Measurements from ENCODE around the gene CEP85. TPM values are rescaled to one million over a fixed set of nuclear protein-coding genes. Genes with fewer than 3 reads are reported as not detected.

Gene CEP85
- total and polyA plus RNA-seq, 9 of the 15 experiments (the other 6 are each of a cell fraction or from before 2014, with no cell fraction given): 42.1 to 140 (median 92.6) TPM

DNA sequence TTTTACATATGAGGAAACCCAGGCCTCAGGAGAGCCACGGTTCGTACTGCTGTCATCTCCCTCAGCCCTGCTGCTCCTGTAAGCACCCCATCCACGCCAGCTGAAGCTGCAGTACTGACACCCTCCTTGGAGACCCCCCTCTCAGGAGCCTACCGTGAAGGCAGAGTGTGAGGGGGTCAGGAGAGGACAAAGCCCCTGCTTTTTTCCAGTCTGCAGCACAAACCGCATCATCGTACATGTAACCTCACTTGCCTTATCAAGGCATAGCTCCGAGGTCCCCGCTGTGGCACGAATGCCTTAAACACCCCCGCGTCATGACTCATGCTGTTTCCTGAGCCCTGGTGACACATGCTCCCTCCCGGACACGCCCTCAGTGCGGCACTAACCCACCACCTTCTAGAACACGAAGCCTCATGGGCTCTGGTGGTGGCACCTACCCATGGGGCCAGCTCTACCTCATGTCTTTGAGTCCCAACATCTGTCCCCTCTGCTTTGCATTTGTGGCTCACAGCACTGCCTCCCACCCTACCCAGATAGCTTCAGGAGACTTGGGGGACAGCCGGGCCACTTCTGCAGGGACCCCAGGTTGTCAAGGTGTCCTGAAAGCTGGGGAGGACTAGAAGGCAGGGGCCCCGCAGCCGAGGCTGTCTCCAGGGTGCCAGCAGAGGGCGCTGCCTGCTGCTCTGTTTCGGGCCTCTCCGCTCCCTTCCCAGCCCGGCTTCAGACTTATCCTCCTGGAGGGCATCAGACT lies 50.8 kb downstream of the CEP85 start (continued):
- no peak for TF ChIP-seq KAT8 (IDR thresholded peaks at IDR 0.05; ENCODE audit: low read depth)
- TF ChIP-seq KDM5B (IDR thresholded peaks at IDR 0.05; ENCODE audit: insufficient replicate concordance, low read depth, low read length): peak; percentile 3
- TF ChIP-seq, protein P1, sequence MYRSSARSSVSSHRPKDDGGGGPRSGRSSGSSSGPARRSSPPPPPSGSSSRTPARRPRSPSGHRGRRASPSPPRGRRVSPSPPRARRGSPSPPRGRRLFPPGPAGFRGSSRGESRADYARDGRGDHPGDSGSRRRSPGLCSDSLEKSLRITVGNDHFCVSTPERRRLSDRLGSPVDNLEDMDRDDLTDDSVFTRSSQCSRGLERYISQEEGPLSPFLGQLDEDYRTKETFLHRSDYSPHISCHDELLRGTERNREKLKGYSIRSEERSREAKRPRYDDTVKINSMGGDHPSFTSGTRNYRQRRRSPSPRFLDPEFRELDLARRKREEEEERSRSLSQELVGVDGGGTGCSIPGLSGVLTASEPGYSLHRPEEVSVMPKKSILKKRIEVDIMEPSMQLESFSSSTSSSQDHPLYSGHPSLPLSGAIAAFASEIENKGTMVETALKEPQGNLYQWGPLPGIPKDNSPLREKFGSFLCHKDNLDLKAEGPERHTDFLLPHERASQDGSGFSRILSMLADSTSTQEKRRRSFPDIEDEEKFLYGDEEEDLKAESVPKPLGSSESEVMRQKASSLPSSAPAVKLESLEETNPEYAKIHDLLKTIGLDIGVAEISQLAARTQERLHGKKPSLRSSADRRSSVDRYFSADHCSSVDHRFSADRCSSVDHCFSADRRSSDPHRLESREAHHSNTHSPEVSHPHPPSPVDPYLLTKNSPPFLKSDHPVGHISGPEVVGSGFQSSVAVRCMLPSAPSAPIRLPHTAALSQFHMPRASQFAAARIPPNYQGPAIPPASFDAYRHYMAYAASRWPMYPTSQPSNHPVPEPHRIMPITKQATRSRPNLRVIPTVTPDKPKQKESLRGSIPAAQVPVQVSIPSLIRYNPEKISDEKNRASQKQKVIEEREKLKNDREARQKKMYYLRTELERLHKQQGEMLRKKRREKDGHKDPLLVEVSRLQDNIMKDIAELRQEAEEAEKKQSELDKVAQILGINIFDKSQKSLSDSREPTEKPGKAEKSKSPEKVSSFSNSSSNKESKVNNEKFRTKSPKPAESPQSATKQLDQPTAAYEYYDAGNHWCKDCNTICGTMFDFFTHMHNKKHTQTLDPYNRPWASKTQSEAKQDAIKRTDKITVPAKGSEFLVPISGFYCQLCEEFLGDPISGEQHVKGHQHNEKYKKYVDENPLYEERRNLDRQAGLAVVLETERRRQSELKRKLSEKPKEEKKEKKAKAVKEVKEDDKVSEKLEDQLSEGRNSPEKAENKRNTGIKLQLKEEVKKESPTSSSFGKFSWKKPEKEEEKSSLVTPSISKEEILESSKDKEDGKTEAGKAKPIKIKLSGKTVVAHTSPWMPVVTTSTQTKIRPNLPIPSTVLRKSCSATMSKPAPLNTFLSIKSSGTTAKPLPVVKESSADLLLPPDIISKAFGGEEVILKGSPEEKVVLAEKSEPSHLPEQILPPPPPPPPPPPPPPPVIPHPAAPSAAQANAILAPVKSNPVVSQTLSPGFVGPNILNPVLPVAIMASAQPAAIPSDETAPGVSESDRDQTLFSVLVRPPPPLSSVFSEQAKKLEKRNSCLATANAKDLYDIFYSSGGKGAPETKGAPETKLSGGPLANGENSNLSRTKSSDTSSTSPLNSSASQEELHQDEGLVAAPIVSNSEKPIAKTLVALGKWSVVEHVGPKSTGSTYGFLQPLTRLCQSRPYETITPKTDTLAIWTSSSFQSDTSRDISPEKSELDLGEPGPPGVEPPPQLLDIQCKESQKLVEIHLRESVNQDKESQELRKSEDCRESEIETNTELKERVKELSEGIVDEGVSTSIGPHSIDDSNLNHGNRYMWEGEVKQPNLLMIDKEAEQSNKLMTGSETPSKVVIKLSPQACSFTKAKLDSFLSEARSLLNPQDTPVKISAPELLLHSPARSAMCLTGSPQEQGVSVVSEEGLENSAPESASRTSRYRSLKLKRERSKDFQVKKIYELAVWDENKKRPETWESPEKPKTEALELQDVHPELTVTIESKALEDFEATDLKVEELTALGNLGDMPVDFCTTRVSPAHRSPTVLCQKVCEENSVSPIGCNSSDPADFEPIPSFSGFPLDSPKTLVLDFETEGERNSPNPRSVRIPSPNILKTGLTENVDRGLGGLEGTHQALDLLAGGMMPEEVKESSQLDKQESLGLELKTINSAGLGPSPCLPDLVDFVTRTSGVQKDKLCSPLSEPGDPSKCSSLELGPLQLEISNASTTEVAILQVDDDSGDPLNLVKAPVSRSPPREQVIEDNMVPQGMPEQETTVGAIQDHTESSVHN (IDR thresholded peaks at IDR 0.05; ENCODE audit: borderline replicate concordance in 1 of 2, low read depth in 1 of 2): peak in 1 of 2 experiments; percentile 78; a peak in 1 of 4 replicates
- TF ChIP-seq, protein P2, sequence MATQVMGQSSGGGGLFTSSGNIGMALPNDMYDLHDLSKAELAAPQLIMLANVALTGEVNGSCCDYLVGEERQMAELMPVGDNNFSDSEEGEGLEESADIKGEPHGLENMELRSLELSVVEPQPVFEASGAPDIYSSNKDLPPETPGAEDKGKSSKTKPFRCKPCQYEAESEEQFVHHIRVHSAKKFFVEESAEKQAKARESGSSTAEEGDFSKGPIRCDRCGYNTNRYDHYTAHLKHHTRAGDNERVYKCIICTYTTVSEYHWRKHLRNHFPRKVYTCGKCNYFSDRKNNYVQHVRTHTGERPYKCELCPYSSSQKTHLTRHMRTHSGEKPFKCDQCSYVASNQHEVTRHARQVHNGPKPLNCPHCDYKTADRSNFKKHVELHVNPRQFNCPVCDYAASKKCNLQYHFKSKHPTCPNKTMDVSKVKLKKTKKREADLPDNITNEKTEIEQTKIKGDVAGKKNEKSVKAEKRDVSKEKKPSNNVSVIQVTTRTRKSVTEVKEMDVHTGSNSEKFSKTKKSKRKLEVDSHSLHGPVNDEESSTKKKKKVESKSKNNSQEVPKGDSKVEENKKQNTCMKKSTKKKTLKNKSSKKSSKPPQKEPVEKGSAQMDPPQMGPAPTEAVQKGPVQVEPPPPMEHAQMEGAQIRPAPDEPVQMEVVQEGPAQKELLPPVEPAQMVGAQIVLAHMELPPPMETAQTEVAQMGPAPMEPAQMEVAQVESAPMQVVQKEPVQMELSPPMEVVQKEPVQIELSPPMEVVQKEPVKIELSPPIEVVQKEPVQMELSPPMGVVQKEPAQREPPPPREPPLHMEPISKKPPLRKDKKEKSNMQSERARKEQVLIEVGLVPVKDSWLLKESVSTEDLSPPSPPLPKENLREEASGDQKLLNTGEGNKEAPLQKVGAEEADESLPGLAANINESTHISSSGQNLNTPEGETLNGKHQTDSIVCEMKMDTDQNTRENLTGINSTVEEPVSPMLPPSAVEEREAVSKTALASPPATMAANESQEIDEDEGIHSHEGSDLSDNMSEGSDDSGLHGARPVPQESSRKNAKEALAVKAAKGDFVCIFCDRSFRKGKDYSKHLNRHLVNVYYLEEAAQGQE (IDR thresholded peaks at IDR 0.05; ENCODE audit: borderline replicate concordance): peak; percentile 81; the same call in 1 of the 2 replicates
- TF ChIP-seq, protein P2 (CRISPR knock-in tag; IDR thresholded peaks at IDR 0.05; ENCODE audit: low read depth): no peak
- TF ChIP-seq YBX1 (IDR thresholded peaks at IDR 0.05): no peak
- no peak for TF ChIP-seq KDM2B (CRISPR knock-in tag; IDR thresholded peaks at IDR 0.05)
- TF ChIP-seq FOXM1 (IDR thresholded peaks at IDR 0.05; ENCODE audit: low read depth): no peak
- TF ChIP-seq FOXM1 (CRISPR knock-in tag; IDR thresholded peaks at IDR 0.05; ENCODE audit: low read depth): no peak; the same call in 1 of the 2 replicates
- TF ChIP-seq SUPT5H (IDR thresholded peaks at IDR 0.05): peak; percentile 42; the same call in 1 of the 2 replicates
- TF ChIP-seq ZC3H8 (IDR thresholded peaks at IDR 0.05): no peak
- peak; percentile 74 for TF ChIP-seq ZNF316 (IDR thresholded peaks at IDR 0.05)
- peak; percentile 78 for TF ChIP-seq TRIM28 (IDR thresholded peaks at IDR 0.05)

All from K562 (cell line).